ENCODE data around the gene DHRS1. TPM values are rescaled to one million over a fixed set of nuclear protein-coding genes. Genes with fewer than 3 reads are reported as not detected.
A peak's percentile ranks its signal among the peaks of the same experiment; 100 is the strongest.

DHRS1 gene
- total RNA-seq, 2 donors from 2014 or later = 10.1 to 13.7 TPM

GRCh38 chr14:24335461-24336171, 36.0 kb upstream of the DHRS1 start:
- no peaks in the 10 kb centered on the region for H3K36me3 ChIP-seq

GRCh38 chr14:24334431-24335291, 35.1 kb upstream of the DHRS1 start, which contains the start of gene ADCY4:
TSS of gene ADCY4 (minus strand) at chr14:24335071. CDS start at chr14:24334652, 419 bp downstream.
- Histone ChIP-seq H3K27ac (peak within 1 kb of the TSS; percentile 81 to 83), H3K4me3 (peak within 1 kb of the TSS; percentile 50 to 58), H3K36me3 (no peaks in the 10 kb centered on the region), H3K9me3 (no peaks in the 10 kb centered on the region), H3K27me3 (peaks cover 0 to 4% of the 10 kb centered on the region in 2 donors), H3K4me1 (peaks cover 0 to 55% of the 10 kb centered on the region in 2 donors)
- DNase-seq (ENCODE audit: low spot score) = no peak
- no peak for TF ChIP-seq CTCF (IDR thresholded peaks at IDR 0.05)

More at GRCh38 chr14:24335461-24336171, 36.0 kb upstream of the DHRS1 start:
- no peak for TF ChIP-seq CTCF (IDR thresholded peaks at IDR 0.05)
- peaks cover 0 to 4% of the 10 kb centered on the region in 2 donors for H3K27me3 ChIP-seq
- peak overlapping the region; percentile 81 to 83 for H3K27ac ChIP-seq
- no peak for DNase-seq (ENCODE audit: low spot score)
- peak overlapping the region; percentile 50 to 58 for H3K4me3 ChIP-seq
- peaks cover 0 to 61% of the 10 kb centered on the region in 2 donors for H3K4me1 ChIP-seq
- no peaks in the 10 kb centered on the region for H3K9me3 ChIP-seq

GRCh38 chr14:24332268-24332993, 32.9 kb upstream of the DHRS1 start:
- Histone ChIP-seq H3K9me3 (no peaks in the 10 kb centered on the region), H3K27ac (no peak overlapping the region), H3K4me3 (peak overlapping the region in 1 of 2 donors; percentile 30), H3K27me3 (peaks cover 0 to 4% of the 10 kb centered on the region in 2 donors), H3K36me3 (no peaks in the 10 kb centered on the region), H3K4me1 (peaks cover 0 to 40% of the 10 kb centered on the region in 2 donors)
- peak; percentile 61 to 77 for TF ChIP-seq CTCF (IDR thresholded peaks at IDR 0.05)
- DNase-seq (ENCODE audit: low spot score) = peak; percentile 79

GRCh38 chr14:24331731-24332267, 32.2 kb upstream of the DHRS1 start:
- no peak overlapping the region for H3K4me3 ChIP-seq

More at GRCh38 chr14:24331731-24332267, 32.2 kb upstream of the DHRS1 start:
- peaks cover 0 to 40% of the 10 kb centered on the region in 2 donors for H3K4me1 ChIP-seq
- no peaks in the 10 kb centered on the region for H3K36me3 ChIP-seq
- H3K27me3 ChIP-seq = peaks cover 0 to 4% of the 10 kb centered on the region in 2 donors
- TF ChIP-seq CTCF (IDR thresholded peaks at IDR 0.05) = no peak
- no peak for DNase-seq (ENCODE audit: low spot score)
- H3K27ac ChIP-seq = no peak overlapping the region
- H3K9me3 ChIP-seq = no peaks in the 10 kb centered on the region
